Activated CD8-positive, alpha-beta memory T cell treated with anti-CD3 and anti-CD28 coated beads, Interleukin-2, amount 50 U/mL, for 1 hour (primary cell): ENCODE data around the gene SLC13A1.
"Not testable (repeated sequence)": the region's sequence is repeated elsewhere in the genome, so short reads cannot be mapped to it uniquely, and the experiment has no call there.

Experiments
- DNase-seq: peaks from one replicate; pipeline ENCODE4 v3.0.0-alpha.2; 2020; ENCODE audit errors: extremely low read depth

The SLC13A1 gene, protein sequence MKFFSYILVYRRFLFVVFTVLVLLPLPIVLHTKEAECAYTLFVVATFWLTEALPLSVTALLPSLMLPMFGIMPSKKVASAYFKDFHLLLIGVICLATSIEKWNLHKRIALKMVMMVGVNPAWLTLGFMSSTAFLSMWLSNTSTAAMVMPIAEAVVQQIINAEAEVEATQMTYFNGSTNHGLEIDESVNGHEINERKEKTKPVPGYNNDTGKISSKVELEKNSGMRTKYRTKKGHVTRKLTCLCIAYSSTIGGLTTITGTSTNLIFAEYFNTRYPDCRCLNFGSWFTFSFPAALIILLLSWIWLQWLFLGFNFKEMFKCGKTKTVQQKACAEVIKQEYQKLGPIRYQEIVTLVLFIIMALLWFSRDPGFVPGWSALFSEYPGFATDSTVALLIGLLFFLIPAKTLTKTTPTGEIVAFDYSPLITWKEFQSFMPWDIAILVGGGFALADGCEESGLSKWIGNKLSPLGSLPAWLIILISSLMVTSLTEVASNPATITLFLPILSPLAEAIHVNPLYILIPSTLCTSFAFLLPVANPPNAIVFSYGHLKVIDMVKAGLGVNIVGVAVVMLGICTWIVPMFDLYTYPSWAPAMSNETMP

DNA sequence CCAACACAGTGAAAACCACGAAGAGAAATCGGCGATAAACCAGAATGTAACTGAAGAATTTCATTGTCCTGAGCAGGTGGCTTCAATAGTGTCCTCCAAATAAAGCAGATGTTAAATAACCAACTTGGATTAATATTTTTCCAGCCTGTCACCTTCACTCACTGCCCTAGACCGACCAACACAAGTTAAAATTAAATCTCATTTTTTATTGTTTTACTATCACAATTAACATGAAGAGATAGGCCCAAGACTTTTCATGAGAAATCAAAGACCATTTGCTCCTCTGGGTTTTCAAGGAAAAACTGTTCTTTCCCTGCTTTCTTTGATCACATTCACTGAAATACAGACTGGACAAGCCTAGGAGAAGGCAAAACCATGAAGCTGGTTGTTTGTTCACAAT is at the start of gene SLC13A1:
TSS of gene SLC13A1 (minus strand) at position 87 of the 400 bp plus-strand sequence. CDS start at position 64, 23 bp downstream.
- DNase-seq = no peak

DNA sequence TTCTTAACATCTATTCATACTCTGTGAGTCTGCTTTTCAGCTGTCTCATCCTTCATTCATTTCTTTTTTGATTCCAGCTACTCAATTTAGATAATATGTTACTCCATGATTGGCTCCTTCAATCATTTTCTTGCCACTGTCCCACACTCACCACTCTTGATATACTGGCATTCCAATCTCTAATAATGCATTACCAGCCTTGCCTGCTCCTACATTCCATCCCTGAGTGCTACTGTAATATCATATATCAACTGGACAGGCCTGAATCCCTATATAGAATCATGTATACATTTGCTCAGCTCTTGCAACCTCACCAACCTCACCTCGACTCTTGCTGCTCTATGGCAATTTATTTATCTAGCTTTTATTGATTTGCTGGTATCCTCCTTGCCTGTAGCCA is 45.0 kb upstream of the SLC13A1 start:
- DNase-seq = no peak

DNA sequence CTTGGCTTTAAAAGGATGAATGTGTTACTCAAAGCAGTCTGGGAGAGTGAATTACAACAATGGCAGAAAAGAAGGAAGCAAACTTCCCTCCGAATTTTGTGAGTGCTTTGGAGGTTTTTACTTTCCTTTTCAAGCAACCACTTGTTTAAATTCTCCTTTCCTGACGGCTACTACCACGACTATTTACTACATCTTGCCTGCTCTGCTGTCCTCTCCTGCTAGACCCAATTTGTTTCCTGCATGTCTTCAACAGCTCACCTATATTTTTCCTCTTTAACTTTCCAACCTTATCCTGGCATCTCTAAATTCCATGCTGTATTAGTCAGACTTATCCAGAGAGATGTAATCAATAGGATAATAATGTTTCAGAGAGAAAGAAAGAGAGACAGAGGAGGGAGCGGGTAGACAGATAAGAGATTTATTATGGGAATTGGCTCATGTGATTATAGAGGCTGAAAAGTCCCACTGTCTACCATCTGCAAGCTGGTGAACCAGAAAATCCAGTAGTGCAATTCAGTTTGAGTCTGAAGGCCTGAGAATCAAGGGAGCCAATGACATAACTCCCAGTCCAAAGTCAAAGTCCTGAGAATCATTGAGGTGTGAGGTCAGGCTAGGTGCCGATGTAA is 42.8 kb upstream of the SLC13A1 start:
- no peak for DNase-seq

DNA sequence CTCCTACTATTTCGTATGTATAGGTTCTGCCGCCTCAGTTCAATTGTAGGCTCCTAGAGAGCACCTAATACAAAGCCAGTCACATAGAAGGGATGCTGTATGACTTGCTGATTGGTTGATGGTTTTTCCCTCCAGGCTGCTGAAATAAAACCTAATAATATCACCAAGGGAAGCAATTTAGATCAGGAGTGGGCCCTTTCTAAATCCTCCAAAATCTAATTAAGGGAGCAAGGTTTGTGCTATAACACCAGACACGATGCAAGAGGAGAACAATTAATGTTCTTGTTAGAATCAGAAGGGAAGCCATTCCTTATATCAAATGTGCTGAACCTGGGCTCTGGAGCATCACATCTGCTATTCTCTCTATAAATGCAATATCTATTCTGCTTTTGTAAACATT is 42.0 kb upstream of the SLC13A1 start:
- no peak for DNase-seq

DNA sequence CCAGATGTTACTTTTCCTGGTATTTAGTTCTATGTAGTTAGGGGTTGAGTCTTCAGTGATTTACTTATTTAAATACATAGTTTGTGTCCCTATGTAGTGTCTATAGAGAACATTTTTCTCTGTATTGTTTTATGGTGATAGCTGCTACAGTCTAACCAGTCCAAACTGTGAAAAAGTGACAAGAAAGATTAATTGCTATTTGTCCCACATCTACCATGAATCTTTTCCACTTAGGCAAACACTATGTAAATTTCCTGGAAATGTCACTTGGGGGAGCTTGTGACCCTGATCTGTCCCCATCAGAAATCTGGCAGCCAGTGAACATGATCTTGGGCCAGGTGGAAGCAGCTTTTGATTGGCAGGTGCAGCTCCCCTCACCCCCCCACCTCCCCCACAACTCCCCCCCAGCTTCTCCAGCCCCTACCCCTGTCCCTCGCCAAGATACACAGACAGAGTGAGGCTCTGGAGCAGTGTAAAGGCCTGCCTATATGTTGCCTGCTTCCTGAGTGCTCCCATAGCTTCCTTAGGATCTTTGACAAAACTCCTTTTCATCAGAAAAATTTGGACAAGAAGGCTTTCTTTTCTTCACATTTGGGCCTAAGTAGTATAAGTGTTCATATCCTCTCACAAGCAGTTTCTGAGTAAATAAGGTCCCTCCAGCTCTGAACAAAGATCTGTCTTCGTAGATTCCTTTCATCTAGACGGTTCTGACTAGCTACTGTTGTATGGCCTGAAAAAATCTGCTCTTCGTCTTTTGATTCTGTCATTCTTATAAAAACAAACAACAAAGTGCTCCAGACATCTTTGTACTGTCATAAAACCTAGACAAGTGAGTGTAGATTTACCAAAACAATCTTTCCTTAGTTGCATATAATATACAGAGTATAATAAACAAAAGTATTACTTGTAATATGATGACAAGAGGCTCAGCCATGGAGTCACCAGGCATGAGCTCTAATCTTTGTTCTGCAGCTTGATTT is 31.5 kb upstream of the SLC13A1 start:
- DNase-seq = no peak

DNA sequence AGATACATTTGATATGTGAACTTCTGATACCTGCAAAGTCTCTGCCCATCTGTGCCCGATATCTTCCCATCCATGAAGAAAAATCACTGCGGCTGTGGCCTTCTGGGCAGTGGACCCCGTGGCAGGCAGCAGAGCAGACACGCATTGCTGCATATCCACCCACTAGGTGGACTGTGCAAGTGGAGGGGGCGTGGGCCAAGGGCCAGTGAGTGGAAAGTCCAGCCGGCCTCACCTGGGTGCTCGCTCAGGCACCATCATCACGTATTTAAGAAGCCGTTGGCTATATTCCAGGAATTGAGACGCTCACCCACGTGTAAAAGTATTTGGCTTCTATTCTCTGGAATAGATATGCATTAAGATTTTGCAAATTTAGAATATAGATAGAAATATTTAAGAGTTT is 30.8 kb upstream of the SLC13A1 start:
- DNase-seq = no peak

DNA sequence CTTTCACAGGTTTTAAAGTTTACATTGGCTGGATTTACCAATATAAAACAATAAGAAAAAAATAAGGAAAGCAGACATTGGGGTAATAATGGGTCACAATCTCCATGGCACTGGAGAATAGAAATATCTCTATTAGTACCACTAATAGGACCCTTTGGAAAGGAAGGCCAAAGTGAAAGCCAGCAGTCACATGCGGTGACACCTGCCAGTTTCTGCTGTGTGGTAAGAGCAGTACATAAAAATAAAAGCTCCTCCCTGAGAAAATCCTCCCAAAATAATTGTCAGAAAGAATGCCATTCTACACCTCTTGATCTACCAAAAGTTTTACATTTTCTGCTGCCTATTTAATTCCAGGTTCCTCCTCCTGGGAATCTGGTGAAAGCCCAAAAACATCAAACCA is 30.4 kb upstream of the SLC13A1 start:
- no peak for DNase-seq

DNA sequence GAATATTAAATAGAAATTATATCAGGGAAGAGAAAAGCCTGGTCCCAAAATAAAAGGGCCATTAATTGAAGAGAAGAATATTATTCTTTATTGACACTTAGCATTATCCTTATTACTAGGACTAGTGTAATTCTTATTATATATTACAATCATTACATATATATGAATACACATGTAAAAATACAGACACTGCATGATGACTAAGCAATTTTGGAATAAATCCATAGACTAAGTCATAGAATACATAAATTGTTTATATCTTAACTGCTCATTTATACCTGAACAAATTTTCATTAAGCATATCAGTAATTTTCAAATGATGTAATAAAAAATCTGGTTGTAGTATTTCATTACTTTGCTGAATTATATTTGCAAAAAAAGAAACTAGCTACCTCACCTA is 29.7 kb upstream of the SLC13A1 start:
- DNase-seq = no peak

DNA sequence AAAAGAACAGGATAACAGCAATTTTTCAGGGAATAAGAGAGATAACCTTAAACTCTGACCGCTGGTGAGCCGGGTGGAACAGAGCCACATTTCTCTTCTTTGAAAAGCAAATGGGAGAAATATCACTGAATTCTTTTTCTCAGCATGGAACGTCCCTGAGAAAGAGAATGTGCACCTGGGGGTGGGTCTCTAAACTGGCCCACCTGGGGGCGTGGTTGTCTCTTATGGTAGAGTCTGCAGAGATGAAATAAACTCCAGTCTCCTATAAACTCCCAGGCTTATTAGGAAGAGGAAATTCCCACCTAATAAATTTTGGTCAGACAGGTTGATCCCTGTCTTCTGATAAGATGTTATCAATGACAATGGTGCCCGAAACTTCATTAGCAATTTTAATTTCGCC is 27.9 kb upstream of the SLC13A1 start:
- not testable (repeated sequence) for DNase-seq

DNA sequence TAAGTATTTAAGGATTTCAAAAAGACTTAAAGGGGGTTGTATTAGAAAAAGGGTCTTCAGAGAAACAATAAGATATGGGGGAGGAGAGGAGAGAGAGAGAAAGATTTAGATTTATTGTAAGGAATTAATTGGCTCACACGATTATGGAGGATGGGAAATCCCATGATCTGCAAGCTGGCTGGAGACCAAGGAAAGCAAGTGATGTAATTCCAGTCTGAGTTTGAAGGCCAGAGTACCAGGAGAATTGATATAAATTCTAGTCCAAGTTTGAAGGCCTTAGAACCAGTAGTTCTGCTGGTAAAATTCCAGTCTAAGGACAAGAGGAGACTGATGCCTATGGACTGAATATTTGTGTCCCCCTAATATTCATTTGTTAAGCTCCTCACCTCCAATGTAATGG is 20.6 kb upstream of the SLC13A1 start:
- no peak for DNase-seq

DNA sequence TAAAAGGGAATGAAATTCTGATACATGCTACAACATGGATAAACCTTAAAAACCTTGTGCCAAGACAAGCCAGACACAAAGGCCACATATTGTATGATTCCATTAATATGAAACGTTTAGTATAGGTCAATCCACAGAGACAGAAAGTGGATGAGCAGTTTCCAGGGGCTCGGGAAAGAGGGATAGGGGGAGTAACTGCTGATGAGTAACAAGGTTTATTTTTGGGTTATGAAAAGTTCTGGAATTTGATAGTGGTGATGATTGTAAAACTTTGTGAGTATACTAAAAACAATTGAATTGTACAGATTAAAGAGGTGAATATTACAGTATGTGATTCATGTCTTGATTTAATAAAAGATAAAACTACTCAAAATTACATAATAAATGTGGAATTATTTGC is 19.1 kb upstream of the SLC13A1 start:
- no peak for DNase-seq

DNA sequence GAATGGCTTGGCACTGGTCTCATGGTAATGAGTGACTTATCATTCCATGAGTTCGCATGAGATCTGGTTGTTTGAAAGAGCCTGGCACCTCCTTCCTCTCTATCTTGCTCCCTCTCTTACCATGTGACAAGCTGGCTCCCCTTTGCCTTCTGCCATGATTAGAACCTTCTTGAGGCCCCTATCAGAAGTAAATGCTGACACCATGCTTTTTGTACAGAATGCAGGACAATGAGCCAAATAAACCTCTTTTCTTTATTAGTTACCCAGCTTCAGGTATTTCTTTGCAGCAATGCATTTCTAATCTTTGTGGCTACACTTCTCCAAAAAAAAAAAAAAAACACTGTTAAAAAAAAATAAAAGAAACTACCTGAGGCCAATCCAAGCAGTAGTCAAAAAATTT is 17.1 kb upstream of the SLC13A1 start:
- no peak for DNase-seq

DNA sequence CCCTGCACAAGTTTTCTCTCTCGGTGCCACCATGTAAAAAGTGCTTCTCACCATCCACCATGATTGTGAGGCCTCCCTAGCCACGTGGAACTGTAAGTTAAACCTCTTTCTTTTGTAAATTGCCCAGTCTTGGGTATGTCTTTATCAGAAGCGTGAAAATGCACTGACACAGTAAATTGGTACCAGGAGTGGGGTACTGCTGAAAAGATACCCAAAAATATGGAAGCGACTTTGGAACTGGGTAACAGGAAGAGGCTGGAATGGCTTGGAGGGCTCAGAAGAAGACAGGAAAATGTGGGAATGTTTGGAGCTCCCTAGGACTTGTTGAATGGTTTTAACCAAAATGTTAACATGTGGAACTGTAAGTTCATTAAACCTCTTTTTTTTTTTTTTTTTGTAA is 15.6 kb upstream of the SLC13A1 start:
- no peak for DNase-seq

DNA sequence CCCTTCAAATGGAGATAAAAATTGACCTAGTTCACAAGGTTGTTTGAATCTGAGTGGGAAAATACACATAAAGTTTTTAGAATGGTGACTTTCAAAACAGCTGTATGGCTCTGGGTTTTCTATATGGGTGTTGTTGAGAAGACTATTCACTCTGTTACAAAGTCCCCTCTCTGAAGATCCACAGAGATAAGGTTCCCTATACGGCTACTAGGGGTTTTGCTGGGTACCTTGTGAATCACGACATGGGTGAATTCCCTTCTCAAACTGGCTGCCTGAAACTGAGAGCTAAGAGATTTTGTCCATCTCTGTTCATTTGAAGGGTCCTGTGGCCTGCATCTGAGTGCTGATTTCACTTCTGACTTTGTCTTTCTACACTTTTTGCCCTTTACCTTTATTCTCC is 11.8 kb upstream of the SLC13A1 start:
- no peak for DNase-seq

DNA sequence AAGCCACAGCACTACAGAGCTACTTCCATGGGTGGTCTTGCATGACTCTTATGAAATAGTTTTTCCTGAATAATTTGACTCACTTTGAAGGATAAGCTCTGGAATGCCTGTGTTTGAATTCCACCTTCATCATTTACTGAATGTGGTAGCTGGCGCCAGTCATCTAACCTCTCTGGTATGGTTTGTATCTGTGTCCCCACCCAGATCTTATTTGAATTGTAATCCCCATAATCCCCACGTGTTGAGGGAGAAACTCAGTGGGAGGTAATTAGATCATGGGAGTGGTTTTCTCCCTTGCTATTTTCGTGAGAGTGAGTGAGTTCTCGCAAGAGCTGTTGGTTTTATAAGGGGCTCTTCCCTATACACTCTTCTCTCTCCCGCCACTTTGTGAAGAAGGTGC is 11.2 kb upstream of the SLC13A1 start:
- no peak for DNase-seq

DNA sequence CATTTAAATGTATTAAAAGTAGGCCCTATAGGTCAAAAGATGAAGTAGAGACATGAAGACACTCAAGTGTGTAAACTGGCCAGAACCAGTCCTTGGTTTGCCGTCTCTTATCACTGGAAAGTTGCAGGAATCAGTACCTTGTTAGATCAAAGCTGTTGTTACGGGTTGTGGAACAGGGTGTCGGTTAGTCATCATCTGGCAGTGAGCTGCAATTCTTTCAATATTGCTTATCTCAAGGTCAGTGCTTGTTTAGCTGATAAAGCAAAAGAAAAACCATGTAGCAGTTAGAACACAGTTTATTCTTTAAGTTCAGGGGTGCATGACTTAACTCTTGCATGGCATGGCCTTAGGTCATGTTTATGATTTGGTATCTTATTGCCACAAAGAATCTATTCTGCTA is 10.0 kb upstream of the SLC13A1 start:
- no peak for DNase-seq

DNA sequence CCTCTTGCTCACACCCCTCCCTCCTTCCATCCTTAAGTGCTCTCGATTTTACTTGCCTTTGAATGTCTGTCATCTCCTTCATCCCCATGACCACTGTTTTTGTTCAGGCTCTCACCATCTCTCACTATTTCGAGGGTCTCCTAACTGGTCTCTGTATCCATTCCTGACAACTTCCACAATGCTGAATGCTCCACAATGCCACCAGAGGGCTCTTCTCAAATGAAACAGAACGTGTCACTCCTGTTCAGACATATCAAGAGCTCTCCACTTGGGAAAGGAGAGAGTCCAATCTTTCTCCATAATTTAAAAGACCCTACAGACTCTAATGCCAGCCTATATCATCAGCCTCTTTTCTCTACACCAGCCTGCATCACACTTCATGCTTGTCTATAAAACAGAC is 9.0 kb upstream of the SLC13A1 start:
- no peak for DNase-seq

DNA sequence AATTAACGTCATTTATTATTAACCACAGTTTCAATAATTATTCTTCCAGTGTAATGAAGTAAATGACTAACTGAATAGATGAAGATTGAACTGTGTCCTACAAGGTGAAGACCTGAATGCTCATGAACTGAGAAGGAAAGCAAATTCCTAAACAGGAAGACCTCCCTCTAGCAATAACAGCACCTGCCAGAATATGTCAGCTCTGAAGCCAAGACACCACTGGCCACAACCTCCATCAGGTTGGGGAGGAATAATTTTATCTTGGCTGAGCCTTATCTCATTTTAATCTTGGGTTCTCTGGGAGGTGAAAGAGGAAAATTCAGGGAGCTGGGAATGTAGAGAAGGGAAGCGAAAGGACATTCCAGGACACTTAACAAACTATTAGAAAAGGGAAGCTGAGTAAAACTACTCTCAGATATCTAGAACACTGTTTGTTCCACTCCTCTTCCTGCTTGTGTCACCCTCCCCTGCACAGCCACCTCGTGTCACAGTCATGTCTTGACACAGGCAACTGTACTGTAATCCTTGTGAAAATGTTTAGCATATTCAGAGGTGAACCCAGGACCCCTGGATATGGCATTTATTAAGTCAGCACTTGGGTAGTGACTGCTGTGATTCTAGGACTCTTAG is 4.6 kb upstream of the SLC13A1 start:
- no peak for DNase-seq

DNA sequence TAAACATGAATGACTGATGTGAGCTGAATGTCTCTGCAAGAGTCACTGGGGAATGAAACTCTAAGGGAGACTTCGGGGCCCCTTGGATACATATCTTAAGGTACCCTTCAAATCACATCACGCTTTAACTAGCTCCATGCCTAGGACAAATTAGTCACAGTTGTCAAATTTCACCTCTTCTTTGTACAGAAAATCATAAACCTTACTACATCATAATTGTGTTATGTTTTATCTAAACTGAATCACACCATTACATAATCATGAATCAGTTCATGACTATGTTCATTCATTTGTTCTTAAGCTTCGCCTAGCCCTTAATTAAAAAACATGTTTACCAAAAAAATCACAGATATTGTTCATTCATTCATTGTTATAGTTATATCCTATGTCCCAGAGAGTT is 2.1 kb upstream of the SLC13A1 start:
- DNase-seq = no peak

DNA sequence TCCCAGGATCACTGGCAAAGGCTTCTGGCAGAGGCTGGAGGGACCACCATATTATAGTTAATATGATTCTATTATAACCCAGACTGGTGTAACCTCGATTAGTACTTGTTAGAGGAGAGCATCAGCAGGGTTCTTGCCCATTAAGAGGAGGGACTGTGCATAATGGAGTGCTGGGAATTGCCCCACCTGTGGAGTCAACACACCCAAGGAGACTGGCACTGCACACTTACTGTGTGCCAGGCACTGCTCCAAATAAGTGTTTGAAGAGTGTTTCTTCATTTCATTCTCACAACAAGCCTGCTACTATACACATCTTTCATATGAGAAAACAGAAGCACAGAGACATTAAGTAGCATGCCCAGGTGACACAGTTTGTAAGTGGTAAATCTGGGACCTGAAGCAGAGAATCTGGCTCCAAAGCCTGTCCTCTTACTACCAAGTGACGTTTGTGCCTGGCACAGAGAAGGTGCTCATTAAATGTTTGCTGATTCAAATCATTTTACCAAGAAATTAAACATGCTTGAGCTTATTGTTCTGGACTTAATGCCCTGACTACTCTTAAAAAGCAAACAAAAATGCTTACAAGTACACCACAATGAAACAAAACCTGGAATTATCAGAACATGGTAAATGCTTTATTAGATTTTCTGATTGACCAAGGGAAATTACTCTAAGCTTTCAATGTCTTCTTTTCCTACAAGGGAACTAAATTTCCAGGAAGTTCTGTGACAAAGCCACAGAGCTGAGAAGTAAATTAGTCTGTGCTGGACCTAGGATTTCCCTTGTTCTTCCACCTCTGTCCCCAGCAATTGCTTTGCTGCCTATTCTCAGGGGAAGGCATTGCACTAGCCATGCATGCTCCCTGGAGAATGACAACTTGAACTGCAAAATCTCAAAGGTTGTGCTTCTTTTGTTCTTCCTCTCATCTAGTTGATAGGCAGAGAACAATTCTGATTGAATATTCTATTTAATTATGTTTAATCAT is 809 bp downstream of the SLC13A1 start:
- no peak for DNase-seq
